Gastroesophageal sphincter (tissue), 4 donors: Measurements from ENCODE around the gene CYP4F2. TPM values are rescaled to one million over a fixed set of nuclear protein-coding genes. Genes with fewer than 3 reads are reported as not detected.
"Not testable (repeated sequence)": the region's sequence is repeated elsewhere in the genome, so short reads cannot be mapped to it uniquely, and the experiment has no call there.

Experiments used
- ATAC-seq: fragments of 150-250 bp; one replicate; pipeline ENCODE4 v1.9.1; 2016; ENCODE audit warnings: mild to moderate bottlenecking, moderate library complexity
- H3K27ac ChIP-seq, 4 donors: fragments of 200-600 bp; sonication (generic) in 3 of 4; 1 replicate in 3 of 4; 2 replicates in 1 of 4; pipeline ENCODE4 v1.5.1; 2016 to 2019
- H3K27me3 ChIP-seq: fragments of 200-600 bp; sonication (generic); one replicate; pipeline ENCODE4 v1.5.1; 2019
- H3K36me3 ChIP-seq, 2 donors: fragments of 200-600 bp; sonication (generic); one replicate each; pipeline ENCODE4 v1.5.1; 2019; ENCODE audit warnings: control low read depth in 1 of 2
- H3K4me1 ChIP-seq, 3 donors: fragments of 200-600 bp; sonication (generic); 1 replicate in 2 of 3; 2 replicates in 1 of 3; pipeline ENCODE4 v1.5.1; 2016 to 2019; ENCODE audit warnings: control low read depth in 2 of 3
- H3K4me3 ChIP-seq, 2 donors: fragments of 200-600 bp; sonication (generic); one replicate each; pipeline ENCODE4 v1.5.1; 2019; ENCODE audit warnings: mild to moderate bottlenecking in 1 of 2, moderate library complexity in 1 of 2
- H3K9me3 ChIP-seq, 3 donors: fragments of 200-600 bp; sonication (generic); one replicate each; pipeline ENCODE4 v1.5.1; 2017 to 2019; ENCODE audit warnings: control low read depth in 2 of 3
- EP300 ChIP-seq: sonication (generic); formaldehyde crosslinking; IDR thresholded peaks from one replicate; pipeline ENCODE4 v1.6.1; 2017; ENCODE audit warnings: antibody characterized with exemption, mild to moderate bottlenecking
- POLR2A ChIP-seq, 2 donors: fragments of 450-650 bp; IDR thresholded peaks; one replicate each; pipeline ENCODE4 v1.6.1; 2017; ENCODE audit warnings: antibody characterized with exemption in 2 of 2, mild to moderate bottlenecking in 2 of 2, moderate library complexity in 1 of 2
- POLR2AphosphoS5 ChIP-seq: sonication (generic); formaldehyde crosslinking; IDR thresholded peaks from one replicate; pipeline ENCODE4 v1.6.1; 2017; ENCODE audit warnings: antibody characterized with exemption
- WGBS, 2 donors: methylation state at CpG; one replicate each; pipeline ENCODE4 v1.1.5; 2018; ENCODE audit warnings: low coverage in 1 of 2; 5-methylcytosine and 5-hydroxymethylcytosine counted together
- total RNA-seq, 4 donors: library from RNA; depleted of rRNA; stranded (reverse); fragments of >200 nt; gene quantifications; one replicate each; pipeline ENCODE4 v1.1.0, GENCODE V29; 2016
- TF ChIP-seq, protein P1 (sequence below), 4 experiments: fragments of 200-600 bp in 2 of 4; fragments of 450-650 bp in 2 of 4; sonication (generic) in 1 of 4; IDR thresholded peaks; one replicate each; pipeline ENCODE4 v1.5.1; 2017 to 2019; ENCODE audit warnings: antibody characterized with exemption in 4 of 4, mild to moderate bottlenecking in 2 of 4, moderate library complexity in 2 of 4

The CYP4F2 gene
- total RNA-seq, 4 donors from 2014 or later, result not detected

DNA sequence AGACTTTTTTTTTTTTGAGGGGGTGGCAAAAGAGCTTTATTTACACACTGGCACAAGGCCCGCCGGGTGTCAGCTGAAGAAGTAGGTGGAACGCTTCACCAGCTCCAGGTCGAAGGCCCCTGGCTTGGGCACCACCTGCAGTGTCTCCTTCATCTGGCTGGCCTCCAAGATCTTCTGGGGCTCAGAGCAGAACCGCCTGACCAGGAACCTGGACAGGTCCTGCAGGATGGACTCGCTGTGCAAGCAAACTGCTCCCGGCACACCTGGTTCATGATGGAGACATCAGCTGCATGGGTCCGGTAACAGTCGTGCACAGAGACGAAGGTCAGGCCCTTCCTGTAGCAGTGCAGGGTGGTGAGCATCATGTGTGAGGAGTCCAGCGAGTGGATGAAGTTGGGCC lies 4.4 kb upstream of the CYP4F2 start:
- no peak for ATAC-seq
- 78 to 97% methylated on average over 4 to 5 of the region's 11 CpGs for WGBS, 2 donors

DNA sequence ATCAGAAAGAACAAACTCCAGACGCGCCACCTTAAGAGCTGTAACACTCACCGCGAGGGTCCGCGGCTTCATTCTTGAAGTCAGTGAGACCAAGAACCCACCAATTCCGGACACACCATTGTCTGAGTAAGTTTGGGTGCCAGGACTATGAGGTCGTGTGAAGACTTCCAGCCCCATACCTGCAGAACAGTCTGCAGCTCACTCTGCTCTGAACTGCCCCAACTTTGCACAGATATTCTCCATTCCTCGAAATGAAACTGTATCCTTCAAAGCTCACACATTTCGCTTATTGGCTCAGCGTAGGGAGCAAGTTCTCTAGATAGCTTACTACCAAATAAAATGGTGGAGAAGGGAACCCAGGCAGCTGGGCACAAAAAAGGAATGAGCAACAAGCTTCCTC lies 2.6 kb upstream of the CYP4F2 start:
- Histone ChIP-seq H3K9me3 (no peaks in the 10 kb centered on the region), H3K4me1 (no peaks in the 10 kb centered on the region), H3K27ac (no peak overlapping the region), H3K27me3 (peaks cover 72% of the 10 kb centered on the region), H3K36me3 (no peaks in the 10 kb centered on the region), H3K4me3 (no peak overlapping the region)
- WGBS, 2 donors, result 52 to 80% methylated on average over 3 to 5 of the region's 11 CpGs
- TF ChIP-seq POLR2A (IDR thresholded peaks at IDR 0.05), result no peak
- no peak for TF ChIP-seq POLR2AphosphoS5
- TF ChIP-seq, protein P1, sequence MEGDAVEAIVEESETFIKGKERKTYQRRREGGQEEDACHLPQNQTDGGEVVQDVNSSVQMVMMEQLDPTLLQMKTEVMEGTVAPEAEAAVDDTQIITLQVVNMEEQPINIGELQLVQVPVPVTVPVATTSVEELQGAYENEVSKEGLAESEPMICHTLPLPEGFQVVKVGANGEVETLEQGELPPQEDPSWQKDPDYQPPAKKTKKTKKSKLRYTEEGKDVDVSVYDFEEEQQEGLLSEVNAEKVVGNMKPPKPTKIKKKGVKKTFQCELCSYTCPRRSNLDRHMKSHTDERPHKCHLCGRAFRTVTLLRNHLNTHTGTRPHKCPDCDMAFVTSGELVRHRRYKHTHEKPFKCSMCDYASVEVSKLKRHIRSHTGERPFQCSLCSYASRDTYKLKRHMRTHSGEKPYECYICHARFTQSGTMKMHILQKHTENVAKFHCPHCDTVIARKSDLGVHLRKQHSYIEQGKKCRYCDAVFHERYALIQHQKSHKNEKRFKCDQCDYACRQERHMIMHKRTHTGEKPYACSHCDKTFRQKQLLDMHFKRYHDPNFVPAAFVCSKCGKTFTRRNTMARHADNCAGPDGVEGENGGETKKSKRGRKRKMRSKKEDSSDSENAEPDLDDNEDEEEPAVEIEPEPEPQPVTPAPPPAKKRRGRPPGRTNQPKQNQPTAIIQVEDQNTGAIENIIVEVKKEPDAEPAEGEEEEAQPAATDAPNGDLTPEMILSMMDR (IDR thresholded peaks at IDR 0.05), result no peak
- no peak for TF ChIP-seq EP300
- no peak for ATAC-seq

More for the DNA sequence above, 4.4 kb upstream of the CYP4F2 start:
- H3K27ac ChIP-seq, result no peak overlapping the region
- TF ChIP-seq POLR2AphosphoS5 (no peak), POLR2A (IDR thresholded peaks at IDR 0.05) (no peak), EP300 (no peak)
- TF ChIP-seq, protein P1 (IDR thresholded peaks at IDR 0.05), result no peak
- no peaks in the 10 kb centered on the region for H3K36me3 ChIP-seq
- no peaks in the 10 kb centered on the region for H3K4me1 ChIP-seq
- no peak overlapping the region for H3K4me3 ChIP-seq
- H3K9me3 ChIP-seq, result no peaks in the 10 kb centered on the region
- H3K27me3 ChIP-seq, result peaks cover 71% of the 10 kb centered on the region

DNA sequence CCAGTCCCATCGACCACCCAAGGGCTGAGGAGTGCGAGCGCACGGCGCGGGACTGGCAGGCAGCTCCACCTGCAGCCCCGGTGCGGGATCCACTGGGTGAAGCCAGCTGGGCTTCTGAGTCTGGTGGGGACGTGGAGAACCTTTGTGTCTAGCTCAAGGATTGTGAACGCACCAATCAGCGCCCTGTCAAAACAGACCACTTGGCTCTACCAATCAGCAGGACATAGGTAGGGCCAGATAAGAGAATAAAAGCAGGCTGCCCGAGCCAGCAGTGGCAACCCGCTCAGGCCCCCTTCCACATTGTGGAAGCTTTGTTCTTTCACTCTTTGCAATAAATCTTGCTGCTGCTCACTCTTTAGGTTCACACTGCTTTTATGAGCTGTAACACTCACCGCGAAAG lies 2.2 kb upstream of the CYP4F2 start:
- not testable (repeated sequence) for H3K27ac ChIP-seq, H3K9me3 ChIP-seq, H3K4me3 ChIP-seq, ATAC-seq, H3K36me3 ChIP-seq, H3K4me1 ChIP-seq
- 13 to 19% methylated on average over 2 to 3 of the region's 15 CpGs for WGBS, 2 donors
- H3K27me3 ChIP-seq, result peaks cover 72% of the 10 kb centered on the region

DNA sequence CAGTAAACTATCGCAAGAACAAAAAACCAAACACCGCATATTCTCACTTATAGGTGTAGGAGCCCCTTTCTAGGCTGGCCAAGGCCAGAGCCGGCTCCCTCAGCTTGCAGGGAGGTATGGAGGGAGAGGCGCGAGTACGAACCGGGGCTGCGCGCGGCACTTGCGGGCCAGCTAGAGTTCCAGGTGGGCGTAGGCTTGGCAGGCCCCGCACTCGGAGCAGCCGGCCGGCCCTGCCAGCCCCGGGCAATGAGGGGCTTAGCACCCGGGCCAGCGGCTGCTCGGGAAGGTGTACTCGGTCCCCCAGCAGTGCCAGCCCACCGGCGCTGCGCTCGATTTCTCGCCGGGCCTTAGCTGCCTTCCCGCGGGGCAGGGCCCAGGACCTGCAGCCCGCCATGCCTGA lies 1.7 kb upstream of the CYP4F2 start:
- not testable (repeated sequence) for H3K9me3 ChIP-seq, H3K4me1 ChIP-seq, ATAC-seq, H3K36me3 ChIP-seq, H3K4me3 ChIP-seq, H3K27ac ChIP-seq
- WGBS, 2 donors, result 42% methylated on average over 2 of the region's 30 CpGs; no CpG with 5 or more reads in 1 of the 2 donors
- H3K27me3 ChIP-seq, result peaks cover 74% of the 10 kb centered on the region

DNA sequence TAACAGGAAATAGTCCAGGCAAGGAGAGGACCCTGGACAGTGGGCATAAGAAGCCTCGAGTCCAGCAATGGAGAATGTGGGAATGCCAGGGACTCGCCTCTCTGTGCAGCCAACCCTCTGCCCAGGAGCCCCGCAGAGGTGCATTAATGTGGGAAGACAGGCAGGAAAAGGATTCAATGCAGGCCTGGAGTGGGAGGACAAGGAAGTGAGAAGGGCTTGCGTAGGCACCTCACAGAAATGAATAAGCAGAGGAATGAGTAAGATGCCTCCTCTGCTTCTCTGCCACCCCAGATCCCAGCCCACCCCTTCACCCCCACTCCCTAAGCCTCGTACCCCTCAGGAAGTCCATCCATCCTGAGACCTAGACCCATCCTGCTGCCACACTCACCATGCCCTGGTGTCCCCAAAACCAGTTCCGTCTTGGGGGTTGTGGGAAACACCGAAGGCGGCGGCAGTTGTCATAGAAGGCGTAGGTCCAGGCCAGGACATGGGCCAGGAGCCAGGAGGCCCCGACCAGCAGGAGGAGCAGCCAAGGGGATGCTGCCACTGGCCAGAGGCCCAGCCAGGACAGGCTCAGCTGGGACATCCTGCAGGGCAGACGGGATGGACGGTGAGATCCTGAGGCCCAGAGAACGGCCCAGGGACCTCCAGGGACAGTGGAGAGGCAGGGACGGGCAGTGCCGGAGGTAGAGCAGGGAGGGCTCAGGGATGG lies 692 bp downstream of the CYP4F2 start:
- H3K27ac ChIP-seq, result no peak overlapping the region
- H3K4me3 ChIP-seq, result no peak overlapping the region
- no peaks in the 10 kb centered on the region for H3K9me3 ChIP-seq
- TF ChIP-seq POLR2AphosphoS5, result no peak
- TF ChIP-seq, protein P1 (IDR thresholded peaks at IDR 0.05), result no peak
- no peak for TF ChIP-seq POLR2A (IDR thresholded peaks at IDR 0.05)
- TF ChIP-seq EP300, result no peak
- H3K27me3 ChIP-seq, result peaks cover 73% of the 10 kb centered on the region
- no peak for ATAC-seq
- 64 to 67% methylated on average over 3 to 8 of the region's 16 CpGs for WGBS, 2 donors
- no peaks in the 10 kb centered on the region for H3K4me1 ChIP-seq
- H3K36me3 ChIP-seq, result no peaks in the 10 kb centered on the region

DNA sequence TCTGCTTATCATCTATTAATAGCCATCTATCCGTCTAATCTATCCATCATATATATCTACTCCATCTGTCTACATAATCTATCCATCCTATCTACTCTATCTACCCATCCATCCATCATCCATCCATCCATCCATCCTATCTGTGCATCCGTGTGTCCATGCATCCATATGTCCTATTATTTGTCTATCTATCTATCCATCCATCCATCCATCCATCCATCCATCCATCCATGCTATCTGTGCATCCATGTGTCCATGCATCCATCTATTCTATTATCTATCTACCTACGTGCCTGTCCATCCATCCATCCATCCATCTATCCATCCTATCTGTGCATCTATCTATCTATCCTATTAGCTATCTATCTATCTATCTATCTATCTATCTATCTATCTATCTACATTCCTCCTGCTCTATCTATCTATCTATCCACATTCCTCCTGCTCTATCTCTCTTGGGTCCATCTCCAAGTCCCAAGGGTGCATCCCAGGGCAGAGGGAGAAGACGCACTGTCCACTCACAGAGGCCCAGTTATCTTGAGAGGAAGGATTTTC lies 1.9 kb downstream of the CYP4F2 start:
- Histone ChIP-seq H3K27ac (no peak overlapping the region), H3K4me3 (no peak overlapping the region), H3K27me3 (peaks cover 74% of the 10 kb centered on the region), H3K9me3 (no peaks in the 10 kb centered on the region), H3K4me1 (no peaks in the 10 kb centered on the region), H3K36me3 (no peaks in the 10 kb centered on the region)
- 55 to 64% methylated on average over 2 to 3 of the region's 4 CpGs for whole genome bisulfite sequencing, 2 donors
- ATAC-seq, result no peak
- no peak for TF ChIP-seq POLR2A (IDR thresholded peaks at IDR 0.05)
- TF ChIP-seq EP300, result no peak
- TF ChIP-seq POLR2AphosphoS5, result no peak
- TF ChIP-seq, protein P1 (IDR thresholded peaks at IDR 0.05), result no peak
